GM10847 (cell line): ENCODE data around the gene SLC25A22.
A peak's percentile ranks its signal among the peaks of the same experiment; 100 is the strongest.

Experiments
- POLR2A ChIP-seq: IDR thresholded peaks from 2 replicates; pipeline ENCODE4 v1.6.1; 2011; ENCODE audit not compliant: insufficient read length; ENCODE audit errors: extremely low read depth

SLC25A22 gene

DNA sequence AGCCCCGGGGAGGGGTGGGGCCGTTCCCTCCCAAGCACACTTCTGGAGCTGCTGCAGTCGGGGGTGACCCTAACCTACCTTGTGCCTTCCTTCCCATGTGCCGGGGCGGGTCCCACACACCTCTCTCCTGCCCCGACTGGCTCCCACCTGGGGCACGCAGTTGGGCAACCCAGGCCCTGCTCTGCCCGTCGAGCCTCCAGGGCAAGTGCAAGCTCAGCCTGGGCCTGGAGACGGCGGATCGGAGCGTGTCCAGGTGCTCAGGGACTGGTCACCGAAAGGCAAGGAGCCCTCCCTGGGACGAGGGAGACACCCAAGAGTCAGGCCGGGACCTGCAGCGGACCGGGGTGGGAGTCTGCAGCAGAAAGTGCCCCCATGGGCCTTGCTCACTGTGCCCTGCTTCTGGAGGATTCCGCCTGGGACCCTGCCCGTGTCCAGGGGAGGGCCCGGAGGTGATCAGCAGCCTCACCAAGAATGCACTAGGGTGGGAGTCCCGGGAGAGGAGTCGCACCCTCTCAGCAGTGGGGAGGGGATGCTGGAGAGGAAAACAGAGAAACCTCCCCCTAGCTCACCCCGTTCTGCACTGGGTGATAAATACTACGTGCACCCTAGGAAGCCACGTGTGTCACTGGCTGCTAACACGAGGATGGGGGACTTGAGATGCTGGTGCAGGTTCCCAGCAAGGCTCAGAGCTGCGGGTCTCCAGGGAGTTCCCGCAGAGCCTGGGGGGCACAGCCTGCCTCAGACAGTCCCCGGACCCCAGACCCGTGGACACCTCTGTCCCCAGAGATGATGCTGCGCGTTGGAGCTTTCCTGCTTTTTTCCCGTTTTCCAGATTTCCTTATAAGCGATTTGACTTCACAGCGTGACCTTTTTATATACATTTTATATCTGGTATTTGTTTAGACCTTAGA, 15.6 kb downstream of the SLC25A22 start:
- no peak for TF ChIP-seq POLR2A

DNA sequence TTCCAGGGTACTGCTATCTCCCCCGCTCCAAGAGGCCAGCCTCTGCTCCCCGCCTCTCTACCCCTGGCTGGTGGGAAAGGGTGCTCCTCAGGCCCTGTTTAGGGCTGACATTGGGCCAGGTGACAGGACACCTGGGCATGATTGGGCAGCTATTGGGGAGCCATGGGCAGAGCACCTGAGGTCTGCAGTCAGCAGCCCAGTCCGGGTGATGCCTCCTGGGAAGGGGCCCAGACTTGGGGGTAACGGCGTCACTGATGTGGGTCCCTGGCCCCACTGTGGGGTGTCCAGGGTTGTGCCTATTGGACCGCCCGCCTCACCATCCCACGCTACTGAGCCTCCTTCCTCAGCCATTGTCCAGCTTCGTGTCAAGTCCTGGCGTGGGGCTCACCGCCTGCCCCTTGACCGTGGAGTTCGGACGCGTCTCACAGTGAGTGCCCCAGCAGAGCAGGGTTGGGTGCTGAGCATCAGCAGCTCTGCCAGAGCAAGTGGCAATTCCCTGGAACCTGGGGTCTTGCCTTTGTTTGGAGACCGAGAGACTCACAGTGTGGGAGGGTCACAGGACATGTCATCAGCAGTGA, 18.0 kb downstream of the SLC25A22 start:
- no peak for TF ChIP-seq POLR2A

DNA sequence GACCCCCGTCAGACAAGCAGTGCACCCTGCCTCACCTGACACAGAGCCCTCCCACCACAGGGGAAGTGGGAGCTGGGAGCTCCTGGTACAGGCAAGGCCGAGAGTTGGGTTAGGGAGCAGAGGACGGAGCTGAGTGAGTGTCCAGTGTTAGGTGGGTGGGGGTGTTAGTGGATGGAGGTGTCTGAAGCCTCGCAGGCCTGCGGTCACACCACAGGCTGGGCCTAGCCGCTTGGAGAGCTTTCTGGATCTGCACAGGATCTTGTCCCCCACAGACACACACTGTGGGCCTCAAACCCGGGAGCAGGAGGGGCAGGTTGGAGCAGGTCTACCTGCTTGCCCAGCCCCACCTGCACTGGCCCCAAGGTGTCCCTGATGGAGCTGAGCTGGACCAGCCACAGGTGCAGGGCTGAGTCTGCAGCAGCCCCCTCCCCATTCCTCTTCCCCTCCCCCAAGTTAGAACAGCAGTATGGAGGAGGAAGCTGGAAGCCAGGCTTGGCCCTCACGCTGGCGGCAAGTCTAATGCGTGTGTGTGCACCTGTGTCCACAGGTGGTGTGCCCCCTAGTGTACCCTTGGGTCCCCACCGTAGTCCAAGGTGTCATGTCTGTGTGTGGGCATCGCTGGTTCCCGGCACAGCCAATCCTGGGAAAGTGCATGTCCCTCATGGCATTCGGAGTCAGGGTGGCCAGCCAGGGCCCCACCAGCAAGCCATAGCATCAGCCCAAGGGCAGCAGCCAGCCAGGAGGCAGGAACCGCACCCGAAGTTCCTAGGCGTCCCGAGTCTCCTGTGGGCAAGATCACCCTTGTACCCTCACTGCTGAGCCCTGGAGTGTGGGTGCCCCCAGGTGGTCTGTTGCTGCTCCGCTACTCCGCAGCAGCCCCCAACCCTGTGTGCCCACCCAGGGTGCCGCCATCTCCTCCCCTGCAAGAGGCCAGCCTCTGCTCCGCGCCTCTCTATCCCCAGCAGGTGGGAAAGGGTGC, 18.8 kb downstream of the SLC25A22 start:
- no peak for TF ChIP-seq POLR2A

DNA sequence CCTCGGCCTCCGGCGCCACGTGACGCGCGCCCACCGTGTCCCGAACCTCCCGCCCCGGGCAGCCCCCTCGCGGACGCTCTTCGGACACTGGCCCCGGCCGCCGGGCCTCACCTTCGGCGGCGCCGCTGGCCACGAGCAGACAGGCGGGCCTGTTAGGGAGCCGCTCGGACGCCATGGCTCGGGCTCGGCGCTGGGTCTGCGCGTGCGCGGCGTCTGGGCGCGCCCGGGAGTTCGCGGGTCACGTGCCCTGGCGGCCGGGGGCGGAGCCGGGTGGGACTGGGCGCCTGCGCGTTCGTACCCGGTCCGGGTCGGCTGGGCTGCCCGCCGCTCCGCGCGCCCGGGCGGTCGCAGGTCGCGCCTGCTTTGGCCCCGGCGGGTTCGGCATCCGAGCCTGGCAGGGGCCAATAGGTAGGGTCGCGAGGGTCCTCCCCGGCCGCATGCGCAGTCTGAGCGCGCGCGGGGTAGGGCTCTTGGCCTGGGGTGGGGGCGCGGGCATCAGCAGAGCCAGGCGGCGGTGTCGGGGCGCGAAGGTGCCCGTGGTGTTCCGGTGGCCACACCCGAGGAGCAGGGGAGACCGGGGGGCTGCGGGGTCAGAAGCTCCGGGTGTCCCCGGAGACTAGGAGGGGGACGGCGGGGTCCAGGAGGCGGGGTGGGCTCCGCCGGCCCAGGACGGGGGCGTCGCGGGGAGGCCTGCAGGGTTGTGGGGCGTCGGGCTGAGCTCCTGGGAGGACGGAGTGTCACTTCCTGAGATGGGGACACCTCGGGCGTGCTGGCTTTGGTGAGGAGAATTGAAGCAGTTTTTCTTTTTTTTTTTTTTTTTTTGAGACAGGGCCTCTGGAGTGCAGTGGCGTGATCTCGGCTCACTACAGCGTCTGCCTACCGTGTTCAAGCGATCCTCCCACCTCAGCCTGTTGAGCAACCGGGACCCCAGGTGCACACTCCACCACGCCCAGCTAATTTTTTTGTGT, 20.5 kb downstream of the SLC25A22 start, which contains the start of gene GATD1:
TSS of gene GATD1 (minus strand) at position 200 of the 968 bp plus-strand sequence. CDS start at position 175, 25 bp downstream.
- peak; percentile 97 for TF ChIP-seq POLR2A

DNA sequence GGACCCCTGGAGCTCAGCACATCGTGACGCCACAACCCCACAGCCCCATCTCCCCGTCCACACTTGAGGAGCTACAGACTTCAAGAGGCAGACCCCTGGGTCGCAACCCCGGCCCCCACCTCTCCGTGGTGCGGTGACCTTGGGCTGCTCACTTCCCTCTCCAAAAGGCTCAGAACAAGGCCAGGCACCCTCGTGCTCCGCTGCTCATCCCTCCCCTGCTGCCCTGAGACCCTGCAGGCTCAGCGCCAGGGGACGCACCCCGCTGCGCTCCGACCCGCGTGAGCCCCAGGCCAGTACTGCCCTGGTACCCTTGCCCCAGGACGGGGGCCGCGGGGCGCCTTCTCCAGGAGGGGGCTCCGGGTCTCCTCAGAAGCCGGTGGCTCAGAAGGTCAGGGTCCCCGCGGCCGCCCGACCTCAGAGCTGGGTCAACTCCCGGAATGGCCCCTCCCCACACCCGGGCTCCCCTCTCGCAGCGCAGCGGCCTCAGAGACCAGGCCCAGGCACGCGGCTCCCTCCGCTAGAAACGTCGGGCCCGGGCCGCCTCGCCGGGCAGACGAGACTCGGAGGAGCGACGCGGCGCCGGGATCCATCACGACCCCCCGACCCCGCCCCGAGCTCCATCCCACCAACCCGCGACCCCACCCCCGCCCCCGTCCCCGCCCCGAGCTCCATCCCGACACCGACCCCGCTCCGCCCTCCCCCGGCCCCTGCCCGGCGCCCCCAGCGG, 21.4 kb downstream of the SLC25A22 start:
- no peak for TF ChIP-seq POLR2A

DNA sequence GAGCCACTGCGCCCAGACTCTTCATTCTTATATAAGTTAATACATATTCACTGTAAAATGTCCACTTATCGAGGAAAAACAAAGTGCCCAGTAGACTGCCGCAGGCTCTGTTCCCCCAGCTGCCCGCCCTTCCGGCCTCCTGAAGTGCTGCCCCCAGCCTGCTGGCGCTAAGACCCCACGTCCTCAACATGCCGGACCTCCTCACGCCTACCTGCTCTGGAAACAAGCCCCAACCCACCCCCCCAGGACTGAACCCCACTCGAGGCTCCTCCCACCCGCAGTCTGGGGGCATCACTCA, 21.9 kb downstream of the SLC25A22 start:
- no peak for TF ChIP-seq POLR2A

DNA sequence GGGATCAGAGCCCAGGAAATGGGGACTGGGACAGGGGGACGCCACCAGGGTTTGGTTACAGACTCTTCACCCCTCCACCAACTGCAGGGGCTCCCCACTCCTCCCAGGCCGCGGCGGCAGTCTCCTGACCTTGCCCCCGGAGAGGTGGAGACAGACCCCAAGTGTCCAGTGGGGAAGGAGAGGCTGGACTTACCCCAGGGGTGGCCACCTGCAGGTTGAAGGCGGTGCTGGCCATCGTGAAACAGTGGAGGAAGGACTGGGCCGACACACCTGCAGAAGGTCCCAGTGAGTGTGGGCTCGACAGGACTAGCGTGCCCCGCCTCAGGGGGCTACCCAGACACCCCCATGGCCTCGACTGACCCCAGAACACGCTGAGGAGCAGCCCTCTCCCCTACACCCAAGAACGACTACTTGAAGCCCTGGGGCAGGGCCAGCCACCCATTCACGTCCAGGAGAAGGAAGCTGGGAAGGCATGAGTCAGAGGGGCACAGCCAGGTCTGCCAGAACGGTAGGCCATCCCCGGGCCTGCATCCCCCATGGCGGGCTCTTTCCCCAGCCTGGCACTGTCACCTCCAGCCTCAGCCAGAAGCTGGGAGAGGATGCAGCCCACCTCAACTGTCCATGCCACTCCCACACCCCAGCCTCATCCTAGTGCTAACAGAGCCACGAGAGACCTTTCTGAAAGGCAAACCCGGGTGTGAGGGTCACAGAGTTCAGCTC, 23.0 kb downstream of the SLC25A22 start:
- TF ChIP-seq POLR2A: no peak

DNA sequence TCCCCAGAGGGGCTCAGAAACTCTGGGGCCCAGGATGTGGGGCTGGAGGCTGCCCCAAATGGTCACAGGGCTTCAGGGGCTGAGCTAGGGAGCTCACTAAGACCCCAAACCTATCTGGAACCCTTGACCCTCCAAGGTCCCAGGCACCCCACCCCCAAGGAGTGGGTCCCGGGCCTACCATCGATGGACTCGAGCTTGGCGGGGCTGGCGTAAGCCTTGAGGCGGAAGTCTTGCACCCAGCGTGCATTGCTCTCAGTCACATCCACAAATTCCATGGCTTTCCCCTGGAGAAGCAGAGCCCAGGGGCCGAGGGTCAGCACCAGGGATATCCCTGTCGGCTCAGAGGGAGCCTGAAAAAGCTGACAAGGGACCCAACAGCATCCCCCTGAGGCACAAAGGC, 24.3 kb downstream of the SLC25A22 start:
- TF ChIP-seq POLR2A: no peak

DNA sequence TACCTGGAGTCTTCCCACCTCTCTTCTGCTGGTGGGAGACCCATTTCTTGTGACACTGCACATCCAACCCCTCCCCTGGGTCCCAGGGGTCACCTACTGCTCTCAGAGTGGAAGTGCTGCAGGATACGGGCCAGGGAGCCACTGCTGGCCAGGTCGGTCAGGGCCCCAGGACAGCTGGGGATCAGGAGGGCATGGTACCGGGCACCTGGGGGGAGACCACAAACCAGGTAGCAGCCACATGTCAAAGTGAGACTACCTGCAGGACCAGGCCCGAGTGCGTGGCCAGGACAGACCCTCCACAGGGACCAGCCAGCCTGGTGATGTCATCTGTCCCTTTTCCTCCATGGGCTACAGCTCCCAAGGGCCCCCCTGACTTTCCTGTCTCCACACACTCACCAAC, 24.7 kb downstream of the SLC25A22 start:
- no peak for TF ChIP-seq POLR2A

GRCh38 chr11:772429-773390, 25.4 kb downstream of the SLC25A22 start:
- no peak for TF ChIP-seq POLR2A

- no peak for TF ChIP-seq POLR2A
These were observed 26.4 kb downstream of the SLC25A22 start for GRCh38 chr11:771617-772204.
